ENCODE data around the gene CFAP206. TPM values are rescaled to one million over a fixed set of nuclear protein-coding genes. Genes with fewer than 3 reads are reported as not detected.

The CFAP206 gene
- total and polyA plus RNA-seq, 3 donors from 2014 or later = 37.8 to 116 (median 48.8) TPM

- peak; percentile 91 for DNase-seq
- Histone ChIP-seq H3K27me3 (no peaks in the 10 kb centered on the region), H3K9me3 (no peaks in the 10 kb centered on the region), H3K27ac (peak within 1 kb of the TSS; percentile 89 to 95), H3K4me3 (peak within 1 kb of the TSS; percentile 86 to 99), H3K36me3 (ENCODE audit: low read depth, missing control alignments) (no peaks in the 10 kb centered on the region), H3K4me1 (peaks cover 6% of the 10 kb centered on the region)
- TF ChIP-seq CTCF (IDR thresholded peaks at IDR 0.05) (peak; percentile 11 to 42 (median 29)), POLR2A (IDR thresholded peaks at IDR 0.05) (peak; percentile 43)
- intact Hi-C loops (cut with DNase I; ENCODE audit: low total_unique reads) = no loop called here
- WGBS, 2 donors = 0% methylated on average over 6 to 29 of the region's 70 CpGs
These were observed 65.0 kb downstream of the CFAP206 start, which contains the start of gene SLC35A1 for GRCh38 chr6:87472525-87473418. TSS of gene SLC35A1 (plus strand) at chr6:87472974. CDS start at chr6:87473004, 30 bp downstream.

DNA sequence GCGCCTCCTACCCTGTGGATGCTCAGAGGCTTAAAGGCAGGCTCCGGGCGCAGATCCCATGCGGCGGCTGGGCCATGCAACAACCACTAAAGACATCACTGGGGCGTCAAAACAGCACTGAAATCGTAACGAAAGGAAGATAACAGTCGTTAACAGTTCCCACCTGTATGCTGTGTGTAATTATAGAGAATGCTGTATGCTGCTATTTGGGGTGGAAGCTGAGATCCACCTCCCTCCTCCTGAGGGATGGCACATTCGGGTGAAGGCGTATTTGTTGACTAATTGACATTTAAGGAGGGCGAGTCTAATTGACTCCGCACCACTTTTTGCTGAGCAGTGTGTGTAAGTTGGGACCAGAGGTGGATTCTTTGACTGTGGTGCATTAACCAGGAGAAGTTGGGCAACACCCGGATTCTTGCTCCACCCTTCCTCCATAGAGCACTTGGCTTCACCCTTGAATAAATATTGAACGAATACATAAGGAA, 65.7 kb downstream of the CFAP206 start:
- H3K4me3 ChIP-seq = peak overlapping the region; percentile 86 to 99
- peaks cover 6% of the 10 kb centered on the region for H3K4me1 ChIP-seq
- TF ChIP-seq POLR2A (IDR thresholded peaks at IDR 0.05) (no peak), CTCF (IDR thresholded peaks at IDR 0.05) (no peak)
- no peaks in the 10 kb centered on the region for H3K27me3 ChIP-seq
- WGBS, 2 donors = 2% methylated on average over 15 of the region's 15 CpGs
- H3K27ac ChIP-seq = peak overlapping the region; percentile 89 to 95
- no peaks in the 10 kb centered on the region for H3K9me3 ChIP-seq
- no peaks in the 10 kb centered on the region for H3K36me3 ChIP-seq (ENCODE audit: low read depth, missing control alignments)
- DNase-seq = peak; percentile 78
- intact Hi-C loops (cut with DNase I; ENCODE audit: low total_unique reads) = no loop called here

DNA sequence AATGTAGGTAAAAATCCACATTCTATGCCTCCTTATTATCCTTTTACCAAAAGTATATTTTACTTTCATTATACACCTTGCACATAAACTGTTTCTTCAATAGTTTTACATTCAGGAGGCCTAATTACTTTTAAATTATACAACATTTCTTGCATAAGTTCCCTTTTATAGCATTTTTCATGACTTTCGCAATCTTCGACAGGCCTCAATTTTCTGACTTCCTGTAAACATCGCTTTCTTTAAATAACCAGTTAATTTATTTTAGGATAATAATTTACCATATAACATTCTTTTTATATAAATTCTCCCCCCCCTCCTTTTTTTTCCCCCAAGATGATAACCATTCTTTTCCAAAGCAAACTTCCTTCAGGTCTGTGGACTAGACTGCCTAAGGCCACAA, 74.2 kb downstream of the CFAP206 start:
- TF ChIP-seq POLR2A (IDR thresholded peaks at IDR 0.05) = no peak
- no peak for TF ChIP-seq CTCF (IDR thresholded peaks at IDR 0.05)
- Histone ChIP-seq H3K9me3 (no peaks in the 10 kb centered on the region), H3K4me1 (no peaks in the 10 kb centered on the region), H3K27ac (no peak overlapping the region), H3K27me3 (no peaks in the 10 kb centered on the region), H3K4me3 (no peak overlapping the region), H3K36me3 (ENCODE audit: low read depth, missing control alignments) (no peaks in the 10 kb centered on the region)
- 90 to 93% methylated on average over 3 of the region's 3 CpGs for WGBS, 2 donors
- DNase-seq = no peak
- intact Hi-C loops (cut with DNase I; ENCODE audit: low total_unique reads) = no loop called here

- Histone ChIP-seq H3K4me1 (no peaks in the 10 kb centered on the region), H3K36me3 (ENCODE audit: low read depth, missing control alignments) (no peaks in the 10 kb centered on the region), H3K4me3 (no peak overlapping the region), H3K27me3 (no peaks in the 10 kb centered on the region), H3K9me3 (no peaks in the 10 kb centered on the region), H3K27ac (no peak overlapping the region)
- TF ChIP-seq CTCF (IDR thresholded peaks at IDR 0.05) = no peak
- TF ChIP-seq POLR2A (IDR thresholded peaks at IDR 0.05) = no peak
- 86% methylated on average over 4 of the region's 4 CpGs for WGBS, 2 donors
- DNase-seq = no peak
- intact Hi-C loops (cut with DNase I; ENCODE audit: low total_unique reads) = no loop called here
These were observed 74.6 kb downstream of the CFAP206 start for GRCh38 chr6:87482366-87482765.
